HCT116 (cell line): ENCODE results near the gene APC2. TPM values are rescaled to one million over a fixed set of nuclear protein-coding genes. Genes with fewer than 3 reads are reported as not detected.

ENCODE experiments used
- ATAC-seq: fragments of 200-7000 bp; cut with Tn5 transposase; 2 replicates; pipeline ENCODE4 v1.9.1; 2020; ENCODE audit warnings: mild to moderate bottlenecking, moderate library complexity
- BruUV-seq: library from RNA; stranded (reverse); fragments of 400-500 nt; replicated peaks from 2 replicates; lab custom pipeline; 2021; lab: Mats Ljungman, UMichigan
- CTCF ChIA-PET: fragments of 300-600 bp; sonication (Branson Sonifier 250); formaldehyde crosslinking; loops from one replicate; lab custom pipeline; 2021; ENCODE audit warnings: antibody characterized with exemption; lab: Charles Lee
- POLR2A ChIA-PET: fragments of 300-600, 350-600 bp; sonication (Branson Sonifier 250); formaldehyde crosslinking; loops from one replicate; lab custom pipeline; 2021; ENCODE audit warnings: antibody characterized with exemption; lab: Charles Lee
- RAD21 ChIA-PET, 2 experiments: fragments of 300-600 bp; sonication (Branson Sonifier 250); formaldehyde crosslinking; loops; one replicate each; lab custom pipeline; 2023; ENCODE audit warnings: low total read pairs in 2 of 2; ENCODE audit not compliant: uncharacterized antibody in 2 of 2, unreplicated experiment in 2 of 2, low non-redundant PET in 1 of 2; lab: Charles Lee
- DNase-seq: peaks from one replicate; pipeline ENCODE4 v3.0.0-alpha.2; 2010; ENCODE audit warnings: low read depth, low spot score
- H2AFZ ChIP-seq: fragments of 200-600 bp; shearing (Covaris generic), sonication (generic); 2 replicates; pipeline ENCODE4 v1.6.1; 2017; ENCODE audit warnings: low read depth, mixed run types, mixed read lengths, antibody characterized with exemption, low read length; ENCODE audit not compliant: poor library complexity, severe bottlenecking
- H3K27ac ChIP-seq: 2 replicates; pipeline ENCODE4 v1.5.1; 2012; ENCODE audit warnings: low read depth, low read length
- H3K27me3 ChIP-seq: fragments of 200-600 bp; sonication (generic); 2 replicates; pipeline ENCODE4 v1.6.1; 2016; ENCODE audit warnings: mixed run types, low read length, mixed read lengths; ENCODE audit not compliant: insufficient read depth
- H3K36me3 ChIP-seq, 2 experiments: fragments of 200-500 bp in 1 of 2; fragments of 200-600 bp in 1 of 2; sonication (Bioruptor generic) in 1 of 2; sonication (generic) in 1 of 2; 2 replicates each; pipeline versions ENCODE4 v1.5.1 to v1.6.1; 2014 to 2016; ENCODE audit warnings: low read length in 2 of 2, inconsistent platforms in 1 of 2, mixed read lengths in 1 of 2, mixed run types in 1 of 2; ENCODE audit not compliant: insufficient read depth in 2 of 2, control insufficient read depth in 1 of 2
- H3K4me1 ChIP-seq, 2 experiments: fragments of 200-600 bp in 1 of 2; sonication (generic) in 1 of 2; 2 replicates each; pipeline versions ENCODE4 v1.5.1 to v1.6.1; 2012 to 2017; ENCODE audit warnings: low read length in 2 of 2, inconsistent platforms in 1 of 2, mild to moderate bottlenecking in 1 of 2, mixed read lengths in 1 of 2, mixed run types in 1 of 2, moderate library complexity in 1 of 2; ENCODE audit not compliant: insufficient read depth in 2 of 2, control insufficient read depth in 1 of 2
- H3K4me2 ChIP-seq: fragments of 200-600 bp; sonication (generic); 2 replicates; pipeline ENCODE4 v1.6.1; 2017; ENCODE audit warnings: mixed run types, low read length, mixed read lengths
- H3K4me3 ChIP-seq, 2 experiments: fragments of 200-600 bp in 1 of 2; sonication (generic) in 1 of 2; replicated peaks in 1 of 2; 2 replicates each; pipeline ENCODE4 v1.5.1; 2011 to 2016; ENCODE audit warnings: low read length in 2 of 2, control low read depth in 1 of 2, low read depth in 1 of 2, mild to moderate bottlenecking in 1 of 2, mixed read lengths in 1 of 2, mixed run types in 1 of 2
- H3K79me2 ChIP-seq: fragments of 200-600 bp; sonication (generic); 2 replicates; pipeline ENCODE4 v1.6.1; 2017; ENCODE audit warnings: mild to moderate bottlenecking, mixed run types, low read length, moderate library complexity, mixed read lengths; ENCODE audit not compliant: insufficient read depth
- H3K9ac ChIP-seq: fragments of 200-600 bp; sonication (generic); 2 replicates; pipeline ENCODE4 v1.6.1; 2016; ENCODE audit warnings: low read length, mixed read lengths
- H3K9me2 ChIP-seq: fragments of 200-600 bp; sonication (generic), shearing (Covaris generic); 2 replicates; pipeline ENCODE4 v1.6.1; 2017; ENCODE audit warnings: mixed run types, mild to moderate bottlenecking, moderate library complexity; ENCODE audit not compliant: insufficient read depth
- H3K9me3 ChIP-seq, 2 experiments: fragments of 200-500 bp in 1 of 2; fragments of 200-600 bp in 1 of 2; sonication (Bioruptor generic) in 1 of 2; sonication (generic) in 1 of 2; 2 replicates each; pipeline ENCODE4 v1.6.1; 2014 to 2017; ENCODE audit warnings: low read length in 2 of 2, mixed read lengths in 2 of 2, inconsistent platforms in 1 of 2, low read depth in 1 of 2, mild to moderate bottlenecking in 1 of 2, mixed run types in 1 of 2, moderate library complexity in 1 of 2; ENCODE audit not compliant: control insufficient read depth in 1 of 2, insufficient read depth in 1 of 2
- H4K20me1 ChIP-seq: fragments of 200-600 bp; sonication (generic), shearing (Covaris generic); 2 replicates; pipeline ENCODE4 v1.6.1; 2017; ENCODE audit warnings: mixed run types, mild to moderate bottlenecking, moderate library complexity; ENCODE audit not compliant: insufficient read depth
- CBX3 ChIP-seq: IDR thresholded peaks from 2 replicates; pipeline ENCODE4 v1.6.1; 2012; ENCODE audit warnings: low read depth
- CEBPB ChIP-seq: IDR thresholded peaks from 2 replicates; pipeline ENCODE4 v1.6.1; 2012; ENCODE audit warnings: low read depth
- EGR1 ChIP-seq: IDR thresholded peaks from 2 replicates; pipeline ENCODE4 v1.6.1; 2012; ENCODE audit warnings: low read depth
- ELF1 ChIP-seq: IDR thresholded peaks from 2 replicates; pipeline ENCODE4 v1.6.1; 2012; ENCODE audit warnings: low read depth, borderline replicate concordance
- EZH2phosphoT487 ChIP-seq: fragments of 200-600 bp; IDR thresholded peaks from 2 replicates; pipeline ENCODE4 v1.6.1; 2018; ENCODE audit warnings: antibody characterized with exemption, borderline replicate concordance
- FOSL1 ChIP-seq: IDR thresholded peaks from 2 replicates; pipeline ENCODE4 v1.6.1; 2012; ENCODE audit warnings: low read depth
- JUND ChIP-seq: IDR thresholded peaks from 2 replicates; pipeline ENCODE4 v1.6.1; 2012
- POLR2AphosphoS5 ChIP-seq: IDR thresholded peaks from 2 replicates; pipeline ENCODE4 v1.6.1; 2011; ENCODE audit warnings: mild to moderate bottlenecking, low read depth, low read length, moderate library complexity
- RAD21 ChIP-seq: IDR thresholded peaks from 2 replicates; pipeline ENCODE4 v1.6.1; 2012; ENCODE audit warnings: low read depth, mild to moderate bottlenecking
- SIN3A ChIP-seq: IDR thresholded peaks from 2 replicates; pipeline ENCODE4 v1.6.1; 2012; ENCODE audit warnings: low read depth
- YY1 ChIP-seq: IDR thresholded peaks from 2 replicates; pipeline ENCODE4 v1.6.1; 2011; ENCODE audit warnings: low read length, low read depth, moderate library complexity, mild to moderate bottlenecking; ENCODE audit not compliant: insufficient replicate concordance; ENCODE audit errors: extremely low read depth
- ZNF274 ChIP-seq: fragments of 200-500 bp; sonication (Bioruptor generic); IDR thresholded peaks from 2 replicates; pipeline ENCODE4 v1.6.1; 2014; ENCODE audit warnings: mild to moderate bottlenecking, low read depth, low read length, inconsistent platforms
- intact Hi-C: fragments of 100-400 bp; cut with micrococcal nuclease; formaldehyde crosslinking; loops from 2 replicates; pipeline ENCODE4 v1.10.0; 2022
- total RNA-seq: library from RNA; stranded (reverse); gene quantifications from one replicate; pipeline ENCODE4 v1.2.1, GENCODE V29; 2021; ENCODE audit not compliant: unreplicated experiment
- TF ChIP-seq, protein P1 (sequence below): IDR thresholded peaks from 2 replicates; pipeline ENCODE4 v1.6.1; 2012
- TF ChIP-seq, protein P2 (sequence below): IDR thresholded peaks from 2 replicates; pipeline ENCODE4 v1.6.1; 2012

The APC2 gene
- total RNA-seq, 1 experiment from 2014 or later, result 1.6 TPM

DNA sequence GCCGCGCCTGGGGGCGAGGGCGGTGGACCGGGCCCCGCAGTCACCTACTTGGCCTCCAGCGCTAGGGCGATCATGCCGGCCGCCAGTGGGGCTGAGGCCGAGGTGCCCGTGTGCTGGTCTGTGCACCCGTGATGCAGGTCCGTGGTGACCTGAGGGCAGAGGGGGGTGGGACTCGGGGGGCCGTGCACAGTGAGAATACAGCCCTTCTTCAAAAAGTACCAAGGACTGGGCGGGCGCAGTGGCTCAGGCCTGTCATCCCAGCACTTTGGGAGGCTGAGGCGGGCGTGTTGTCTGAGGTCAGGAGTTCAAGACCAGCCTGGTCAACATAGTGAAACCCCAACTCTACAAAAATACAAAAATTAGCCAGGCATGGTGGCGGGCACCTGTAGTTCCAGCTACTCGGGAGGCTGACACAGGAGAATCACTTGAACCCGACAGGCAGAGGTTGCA lies 34.1 kb downstream of the APC2 start:
- TF ChIP-seq RAD21 (no peak), EZH2phosphoT487 (no peak), JUND (no peak), EGR1 (no peak), POLR2AphosphoS5 (no peak)
- TF ChIP-seq, protein P1, sequence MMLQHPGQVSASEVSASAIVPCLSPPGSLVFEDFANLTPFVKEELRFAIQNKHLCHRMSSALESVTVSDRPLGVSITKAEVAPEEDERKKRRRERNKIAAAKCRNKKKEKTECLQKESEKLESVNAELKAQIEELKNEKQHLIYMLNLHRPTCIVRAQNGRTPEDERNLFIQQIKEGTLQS, result no peak
- TF ChIP-seq, protein P2, sequence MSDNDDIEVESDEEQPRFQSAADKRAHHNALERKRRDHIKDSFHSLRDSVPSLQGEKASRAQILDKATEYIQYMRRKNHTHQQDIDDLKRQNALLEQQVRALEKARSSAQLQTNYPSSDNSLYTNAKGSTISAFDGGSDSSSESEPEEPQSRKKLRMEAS, result no peak
- POLR2A ChIA-PET, result no interaction called here
- Histone ChIP-seq H3K9ac (no peak overlapping the region), H4K20me1 (no peaks in the 10 kb centered on the region), H3K9me2 (no peaks in the 10 kb centered on the region), H3K4me2 (no peak overlapping the region), H3K27ac (no peak overlapping the region), H3K36me3 (no peaks in the 10 kb centered on the region), H3K4me1 (peaks cover 0 to 10% of the 10 kb centered on the region in 2 experiments; a peak in 2 of 4 replicates), H3K9me3 (no peaks in the 10 kb centered on the region), H3K79me2 (no peaks in the 10 kb centered on the region), H2AFZ (no peak overlapping the region), H3K27me3 (no peaks in the 10 kb centered on the region), H3K4me3 (no peak overlapping the region)
- no TSS peak for BruUV-seq
- CTCF ChIA-PET, result no interaction called here
- ATAC-seq (no peak), DNase-seq (no peak)
- RAD21 ChIA-PET, result no interaction called here
- intact Hi-C loops, result no loop called here

DNA sequence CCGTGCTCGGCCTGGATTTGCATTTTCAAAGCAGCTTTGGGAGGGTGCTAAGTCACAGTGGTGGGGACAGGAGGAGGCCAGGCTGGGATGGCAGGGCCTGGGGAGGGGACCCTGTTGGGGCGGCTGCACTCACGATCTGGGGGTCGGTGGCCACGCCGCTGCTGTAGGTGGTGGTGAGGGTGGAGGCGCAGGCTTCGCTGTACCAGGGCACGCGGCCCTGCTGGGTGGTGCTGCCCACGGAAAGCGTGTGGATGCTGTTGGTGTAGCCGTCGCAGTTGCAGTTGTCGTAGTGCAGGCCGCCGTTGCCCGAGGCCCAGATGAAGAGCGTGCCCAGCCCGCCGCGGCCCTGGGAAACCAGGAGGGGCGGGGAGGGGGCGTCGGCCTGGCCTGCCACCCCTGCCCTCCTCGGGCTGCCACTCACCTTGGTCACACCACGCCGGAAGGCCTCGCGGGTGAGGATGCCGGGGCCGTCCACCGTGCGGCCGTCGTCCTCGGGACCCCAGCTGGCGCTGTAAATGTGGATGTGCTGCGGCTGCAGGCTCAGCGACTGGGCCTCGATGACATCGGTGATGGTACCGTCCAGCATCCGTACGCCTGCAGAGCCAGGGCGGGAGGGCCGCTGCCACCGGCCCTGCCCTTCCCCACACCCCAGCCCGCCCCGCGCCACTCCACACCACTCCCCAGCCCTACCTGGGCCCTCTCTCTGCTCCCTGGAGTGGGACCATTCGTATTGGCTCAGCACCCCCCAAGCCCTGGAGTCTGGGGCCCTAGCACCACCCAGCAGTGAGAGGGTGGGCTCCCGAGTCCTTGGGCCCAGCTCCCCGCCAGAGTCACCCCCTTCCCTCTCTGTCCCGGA lies 37.0 kb downstream of the APC2 start:
- no peak for ATAC-seq
- H3K4me1 ChIP-seq, result peaks cover 7 to 24% of the 10 kb centered on the region in 2 experiments

More for the DNA sequence above, 37.0 kb downstream of the APC2 start:
- H3K27ac ChIP-seq, result no peak overlapping the region; the same call in 1 of the 2 replicates
- no peaks in the 10 kb centered on the region for H3K36me3 ChIP-seq
- H2AFZ ChIP-seq, result no peak overlapping the region
- no peaks in the 10 kb centered on the region for H3K9me2 ChIP-seq
- peaks cover 7% of the 10 kb centered on the region; the same call in 1 of the 2 replicates for H3K79me2 ChIP-seq
- H3K9me3 ChIP-seq, result no peaks in the 10 kb centered on the region
- H4K20me1 ChIP-seq, result no peaks in the 10 kb centered on the region
- BruUV-seq, result no TSS peak
- no peak overlapping the region for H3K9ac ChIP-seq
- TF ChIP-seq ZNF274, result no peak
- TF ChIP-seq CBX3, result no peak
- no peak for TF ChIP-seq YY1
- no peak for TF ChIP-seq EGR1
- TF ChIP-seq ELF1, result no peak
- no peak for TF ChIP-seq CEBPB
- TF ChIP-seq SIN3A, result no peak
- TF ChIP-seq FOSL1, result no peak
- no peak for TF ChIP-seq POLR2AphosphoS5
- TF ChIP-seq, protein P1, result no peak
- TF ChIP-seq, all 23 proteins: peak for 0
- CTCF ChIA-PET, result no interaction called here
- Histone ChIP-seq H3K4me3 (no peak overlapping the region), H3K4me2 (no peak overlapping the region), H3K27me3 (no peaks in the 10 kb centered on the region)
- DNase-seq, result no peak
- intact Hi-C loops, result no loop called here
- RAD21 ChIA-PET, result no interaction called here
- POLR2A ChIA-PET, result no interaction called here
